GM18873 (cell line): ENCODE results near the gene FGFRL1.
"Not testable (repeated sequence)": the region's sequence is repeated elsewhere in the genome, so short reads cannot be mapped to it uniquely, and the experiment has no call there.

ENCODE experiments used
- ATAC-seq: cut with Tn5 transposase; IDR thresholded peaks from one replicate; pipeline ENCODE4 v1.9.1; 2021; ENCODE audit warnings: mild to moderate bottlenecking, moderate library complexity, moderate number of reproducible peaks; ENCODE audit not compliant: unreplicated experiment, low FRiP score

FGFRL1 gene

GRCh38 chr4:1047976-1048772 lies 36.7 kb downstream of the FGFRL1 start:
- ATAC-seq = no peak

GRCh38 chr4:1048773-1049590 lies 37.6 kb downstream of the FGFRL1 start:
- ATAC-seq = no peak

GRCh38 chr4:1049591-1049905 lies 38.1 kb downstream of the FGFRL1 start:
- ATAC-seq = no peak

GRCh38 chr4:1050486-1051213 lies 39.2 kb downstream of the FGFRL1 start:
- ATAC-seq = no peak

- no peak for ATAC-seq
Measured at GRCh38 chr4:1051472-1051871, 40.0 kb downstream of the FGFRL1 start.

GRCh38 chr4:1052231-1052671 lies 40.8 kb downstream of the FGFRL1 start:
- no peak for ATAC-seq

- no peak for ATAC-seq
Measured at GRCh38 chr4:1053080-1053661, 41.7 kb downstream of the FGFRL1 start.

GRCh38 chr4:1053891-1054290 lies 42.5 kb downstream of the FGFRL1 start:
- not testable (repeated sequence) for ATAC-seq

- not testable (repeated sequence) for ATAC-seq
Measured at GRCh38 chr4:1054696-1055242, 43.3 kb downstream of the FGFRL1 start.

- not testable (repeated sequence) for ATAC-seq
Measured at GRCh38 chr4:1055243-1055701, 43.8 kb downstream of the FGFRL1 start.

GRCh38 chr4:1055721-1056590 lies 44.5 kb downstream of the FGFRL1 start:
- ATAC-seq = no peak

GRCh38 chr4:1056671-1057402 lies 45.4 kb downstream of the FGFRL1 start:
- ATAC-seq = no peak

GRCh38 chr4:1057403-1057745 lies 45.9 kb downstream of the FGFRL1 start:
- no peak for ATAC-seq

- no peak for ATAC-seq
Measured at GRCh38 chr4:1058198-1058996, 47.0 kb downstream of the FGFRL1 start.

- no peak for ATAC-seq
Measured at GRCh38 chr4:1058997-1059665, 47.7 kb downstream of the FGFRL1 start.

- no peak for ATAC-seq
Measured at GRCh38 chr4:1060121-1060520, 48.7 kb downstream of the FGFRL1 start.

GRCh38 chr4:1060621-1061020 lies 49.2 kb downstream of the FGFRL1 start:
- ATAC-seq = no peak
